ENCODE data around the gene DUS4L.
A peak's percentile ranks its signal among the peaks of the same experiment; 100 is the strongest.

The DUS4L gene

GRCh38 chr7:107614425-107614824 lies 50.7 kb downstream of the DUS4L start:
- FAIRE-seq = no peak
- DNase-seq (ENCODE audit: insufficient read length, low spot score) = no peak
- TF ChIP-seq POLR2A (IDR thresholded peaks at IDR 0.05; ENCODE audit: low read depth, low read length) = no peak

DNA sequence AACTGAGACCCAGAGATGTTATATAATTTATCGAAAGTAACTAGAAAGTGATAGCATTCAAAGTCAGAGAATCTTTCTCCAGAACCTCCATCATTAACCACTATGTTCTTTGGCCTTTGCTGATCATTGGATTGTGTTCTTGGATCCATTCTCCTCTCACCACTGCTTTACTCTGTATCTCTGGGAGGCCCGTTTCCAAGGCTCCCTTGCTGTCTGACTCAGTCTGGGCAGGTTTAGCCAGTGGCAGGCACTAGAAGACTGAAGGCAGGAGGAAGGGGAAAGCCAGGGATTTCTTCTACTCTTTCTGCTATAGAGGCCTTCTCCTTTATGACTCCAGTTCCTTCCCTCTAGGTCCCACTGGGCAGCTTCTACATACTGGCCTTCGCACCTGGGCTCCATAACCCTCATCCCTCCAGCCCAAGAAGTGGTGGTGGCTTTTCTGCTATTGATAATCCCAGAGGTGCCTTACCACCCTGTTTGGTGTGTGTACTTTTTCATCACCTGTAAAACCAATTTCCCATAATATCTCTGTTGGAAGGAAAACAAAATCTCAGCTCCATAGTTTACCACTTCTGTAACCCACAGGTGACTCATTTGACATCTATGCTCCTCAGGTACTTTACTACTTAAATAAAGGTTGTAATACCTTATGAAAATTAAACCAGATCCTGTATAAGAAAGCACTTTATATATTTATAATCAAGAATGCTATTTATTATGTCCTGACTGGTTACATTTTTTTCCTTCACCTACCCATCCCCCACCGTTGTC lies 52.3 kb downstream of the DUS4L start:
- no peak for FAIRE-seq

GRCh38 chr7:107622429-107622828 lies 58.7 kb downstream of the DUS4L start:
- TF ChIP-seq POLR2A (IDR thresholded peaks at IDR 0.05; ENCODE audit: low read depth, low read length) = no peak
- FAIRE-seq (peak; percentile 81), DNase-seq (ENCODE audit: insufficient read length, low spot score) (peak; percentile 17)

More for the DNA sequence above, 52.3 kb downstream of the DUS4L start:
- DNase-seq (ENCODE audit: insufficient read length, low spot score) = no peak
- no peak for TF ChIP-seq POLR2A (IDR thresholded peaks at IDR 0.05; ENCODE audit: low read depth, low read length)

GRCh38 chr7:107622894-107623293 lies 59.1 kb downstream of the DUS4L start:
- no peak for TF ChIP-seq POLR2A (IDR thresholded peaks at IDR 0.05; ENCODE audit: low read depth, low read length)
- FAIRE-seq = no peak
- no peak for DNase-seq (ENCODE audit: insufficient read length, low spot score)

DNA sequence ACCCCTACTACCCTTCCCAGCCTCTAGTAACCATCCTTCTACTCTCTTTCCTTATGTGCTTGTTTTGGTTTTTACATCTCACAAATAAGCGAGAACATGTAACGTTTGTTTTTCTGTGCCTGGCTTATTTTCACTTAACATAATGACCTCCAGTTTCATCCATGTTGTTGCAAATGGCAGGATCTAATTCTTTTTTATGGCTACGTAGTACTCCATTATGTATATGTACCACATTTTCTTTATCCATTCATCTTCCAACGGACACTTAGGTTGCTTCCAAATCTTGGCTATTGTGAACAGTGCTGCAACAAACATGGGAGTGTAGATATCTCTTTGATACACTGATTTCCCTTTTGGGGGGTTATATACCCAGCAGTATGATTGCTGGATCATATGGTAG lies 63.2 kb downstream of the DUS4L start:
- DNase-seq (ENCODE audit: insufficient read length, low spot score) (no peak), FAIRE-seq (no peak)
- no peak for TF ChIP-seq POLR2A (IDR thresholded peaks at IDR 0.05; ENCODE audit: low read depth, low read length)

All from H54 (cell line).